ENCODE measurements around the gene TRIO. TPM values are rescaled to one million over a fixed set of nuclear protein-coding genes. Genes with fewer than 3 reads are reported as not detected.

TRIO gene
- total RNA-seq, 1 experiment from 2014 or later: 211 TPM

DNA sequence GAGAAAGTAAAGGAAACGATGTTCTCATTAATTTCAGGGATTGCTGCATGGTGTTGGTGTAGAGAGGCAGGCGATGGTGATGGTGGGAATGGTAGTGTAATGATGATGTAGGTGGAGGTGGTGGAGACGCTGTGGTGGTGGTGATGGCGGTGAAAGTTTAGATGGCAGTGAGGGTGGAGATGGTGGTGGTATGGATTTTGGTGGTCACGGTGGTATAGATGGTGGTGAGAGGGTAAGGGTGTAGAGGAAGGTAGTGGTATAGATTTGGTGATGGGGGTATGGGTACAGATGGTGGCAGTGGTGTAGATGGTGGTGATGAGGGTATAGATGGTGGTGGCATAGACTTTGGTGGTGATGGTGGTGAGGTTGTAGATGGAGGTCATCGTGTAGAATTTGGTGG lies 259.3 kb downstream of the TRIO start:
- Histone ChIP-seq H3K27ac (ENCODE audit: low read length) (no peak overlapping the region), H3K27me3 (ENCODE audit: low read length) (no peaks in the 10 kb centered on the region), H3K79me2 (ENCODE audit: low read length) (peaks cover 36% of the 10 kb centered on the region), H3K4me1 (ENCODE audit: insufficient read depth, low read length) (peaks cover 58% of the 10 kb centered on the region), H3K9me2 (replicated peaks; ENCODE audit: low read length) (no peaks in the 10 kb centered on the region), H2AFZ (ENCODE audit: low read length) (no peak overlapping the region), H3K36me3 (ENCODE audit: low read depth, low read length) (peaks cover 44% of the 10 kb centered on the region), H4K20me1 (ENCODE audit: low read length) (no peaks in the 10 kb centered on the region), H3K4me3 (ENCODE audit: low read length) (no peak overlapping the region), H3F3A (ENCODE audit: low read length, unreplicated experiment) (peaks cover 19% of the 10 kb centered on the region), H3K4me2 (ENCODE audit: low read length) (no peak overlapping the region), H3K9ac (ENCODE audit: low read length) (no peak overlapping the region), H3K9me3 (ENCODE audit: low read length) (no peaks in the 10 kb centered on the region)
- ChIA-PET CTCF (no interaction called here), POLR2A (ENCODE audit: unreplicated experiment) (no interaction called here)
- ATAC-seq (no peak), DNase-seq (no peak)
- no TSS peak for BruUV-seq (replicated peaks)
- intact Hi-C loops (cut with micrococcal nuclease): no loop called here
- TF ChIP-seq EZH2 (IDR thresholded peaks at IDR 0.05; ENCODE audit: low read length, unreplicated experiment) (no peak), EZH2phosphoT487 (IDR thresholded peaks at IDR 0.05; ENCODE audit: borderline replicate concordance, low read length) (no peak), CTCF (conservative IDR thresholded peaks at IDR 0.05; ENCODE audit: low read depth, low read length) (no peak)

GRCh38 chr5:14404780-14405179 lies 261.6 kb downstream of the TRIO start:
- Histone ChIP-seq H3K4me3 (ENCODE audit: low read length) (0 out of 2 replicates have a peak overlapping the region, but pooled peaks have one; percentile 35), H3K27ac (ENCODE audit: low read length) (peak overlapping the region; percentile 90), H4K20me1 (ENCODE audit: low read length) (no peaks in the 10 kb centered on the region), H3K9ac (ENCODE audit: low read length) (peak overlapping the region; percentile 56), H3K4me1 (ENCODE audit: insufficient read depth, low read length) (peaks cover 47% of the 10 kb centered on the region), H3F3A (ENCODE audit: low read length, unreplicated experiment) (peaks cover 19% of the 10 kb centered on the region), H3K27me3 (ENCODE audit: low read length) (no peaks in the 10 kb centered on the region), H3K4me2 (ENCODE audit: low read length) (peak overlapping the region; percentile 75), H3K9me3 (ENCODE audit: low read length) (no peaks in the 10 kb centered on the region), H3K9me2 (replicated peaks; ENCODE audit: low read length) (no peaks in the 10 kb centered on the region), H3K36me3 (ENCODE audit: low read depth, low read length) (peaks cover 51% of the 10 kb centered on the region), H3K79me2 (ENCODE audit: low read length) (peaks cover 46% of the 10 kb centered on the region), H2AFZ (ENCODE audit: low read length) (no peak overlapping the region)
- no peak for ATAC-seq
- TF ChIP-seq EZH2phosphoT487 (IDR thresholded peaks at IDR 0.05; ENCODE audit: borderline replicate concordance, low read length): no peak
- no peak for TF ChIP-seq EZH2 (IDR thresholded peaks at IDR 0.05; ENCODE audit: low read length, unreplicated experiment)
- TF ChIP-seq CTCF (conservative IDR thresholded peaks at IDR 0.05; ENCODE audit: low read depth, low read length): no peak
- no peak for DNase-seq
- ChIA-PET CTCF (no interaction called here), POLR2A (ENCODE audit: unreplicated experiment) (no interaction called here)
- intact Hi-C loops (cut with micrococcal nuclease): loop anchor here (5.0 kb wide), 3 partner anchors 43 to 258 kb away; partner anchors contain the start of gene OTULIN
- no TSS peak for BruUV-seq (replicated peaks)

- Histone ChIP-seq H3K9ac (ENCODE audit: low read length) (peak overlapping the region; percentile 56), H3K4me2 (ENCODE audit: low read length) (peak overlapping the region; percentile 75), H3K27me3 (ENCODE audit: low read length) (no peaks in the 10 kb centered on the region), H3K9me3 (ENCODE audit: low read length) (no peaks in the 10 kb centered on the region), H2AFZ (ENCODE audit: low read length) (no peak overlapping the region), H3K4me3 (ENCODE audit: low read length) (peak overlapping the region; percentile 35), H3K9me2 (replicated peaks; ENCODE audit: low read length) (no peaks in the 10 kb centered on the region), H3K36me3 (ENCODE audit: low read depth, low read length) (peaks cover 51% of the 10 kb centered on the region), H3K79me2 (ENCODE audit: low read length) (peaks cover 48% of the 10 kb centered on the region), H3K4me1 (ENCODE audit: insufficient read depth, low read length) (peaks cover 42% of the 10 kb centered on the region), H3K27ac (ENCODE audit: low read length) (peak overlapping the region; percentile 90), H3F3A (ENCODE audit: low read length, unreplicated experiment) (peaks cover 19% of the 10 kb centered on the region), H4K20me1 (ENCODE audit: low read length) (no peaks in the 10 kb centered on the region)
- ChIA-PET POLR2A (ENCODE audit: unreplicated experiment) (no interaction called here), CTCF (interaction anchor here (1.0 kb wide), 1 partner anchor 244 kb away, joined by 4 read pairs; no protein-coding TSS in a partner anchor)
- no peak for TF ChIP-seq EZH2 (IDR thresholded peaks at IDR 0.05; ENCODE audit: low read length, unreplicated experiment)
- no peak for TF ChIP-seq EZH2phosphoT487 (IDR thresholded peaks at IDR 0.05; ENCODE audit: borderline replicate concordance, low read length)
- peak; percentile 83 for TF ChIP-seq CTCF (conservative IDR thresholded peaks at IDR 0.05; ENCODE audit: low read depth, low read length)
- DNase-seq (peak; percentile 72), ATAC-seq (peak; percentile 58)
- no TSS peak for BruUV-seq (replicated peaks)
- intact Hi-C loops (cut with micrococcal nuclease): loop anchor here (5.0 kb wide), 3 partner anchors 42 to 257 kb away; partner anchors contain the start of gene OTULIN
These were observed 262.1 kb downstream of the TRIO start for GRCh38 chr5:14405267-14405666.
